Urothelium cell line (cell line): ENCODE results near the gene LIPT2.
A peak's percentile ranks its signal among the peaks of the same experiment; 100 is the strongest.

Experiments
- DNase-seq: peaks from one replicate; pipeline ENCODE4 v3.0.0; 2011; ENCODE audit warnings: low spot score, mixed read lengths
- FAIRE-seq: peaks from 2 replicates; lab custom pipeline; 2011; peaks lifted over from hg19 to GRCh38; lab: Jason Lieb, UNC

LIPT2 gene

GRCh38 chr11:74466916-74467885 is 26.3 kb downstream of the LIPT2 start, which contains the start of gene KCNE3:
TSS of gene KCNE3 (minus strand) at chr11:74467549. CDS start at chr11:74457563, 9,986 bp downstream.
- FAIRE-seq = no peak
- DNase-seq = no peak

GRCh38 chr11:74465291-74465708 is 28.2 kb downstream of the LIPT2 start:
- DNase-seq (peak; percentile 27), FAIRE-seq (no peak)

GRCh38 chr11:74464746-74465145 is 28.8 kb downstream of the LIPT2 start:
- FAIRE-seq (no peak), DNase-seq (no peak)

GRCh38 chr11:74463216-74463615 is 30.3 kb downstream of the LIPT2 start:
- FAIRE-seq (no peak), DNase-seq (no peak)

- no peak for DNase-seq
- FAIRE-seq = no peak
These were observed 30.9 kb downstream of the LIPT2 start for GRCh38 chr11:74462631-74463030.

- FAIRE-seq (no peak), DNase-seq (no peak)
These were observed 31.5 kb downstream of the LIPT2 start for GRCh38 chr11:74462009-74462408.

- DNase-seq = peak; percentile 29
- FAIRE-seq = no peak
These were observed 32.9 kb downstream of the LIPT2 start for GRCh38 chr11:74460481-74461154.

- FAIRE-seq (no peak), DNase-seq (no peak)
These were observed 33.5 kb downstream of the LIPT2 start for GRCh38 chr11:74460065-74460464.

GRCh38 chr11:74459584-74459983 is 33.9 kb downstream of the LIPT2 start:
- no peak for FAIRE-seq
- DNase-seq = no peak

GRCh38 chr11:74457356-74457755 is 36.2 kb downstream of the LIPT2 start:
- FAIRE-seq = no peak
- DNase-seq = no peak

- DNase-seq (peak; percentile 63), FAIRE-seq (peak; percentile 9)
These were observed 40.0 kb downstream of the LIPT2 start for GRCh38 chr11:74453373-74453975.

GRCh38 chr11:74452366-74452765 is 41.2 kb downstream of the LIPT2 start:
- DNase-seq (no peak), FAIRE-seq (no peak)

- DNase-seq (no peak), FAIRE-seq (no peak)
These were observed 43.2 kb downstream of the LIPT2 start for GRCh38 chr11:74450318-74450717.

GRCh38 chr11:74449369-74449931 is 44.1 kb downstream of the LIPT2 start:
- no peak for FAIRE-seq

GRCh38 chr11:74447720-74448119 is 45.8 kb downstream of the LIPT2 start:
- no peak for FAIRE-seq
- no peak for DNase-seq

More at GRCh38 chr11:74449369-74449931, 44.1 kb downstream of the LIPT2 start:
- DNase-seq = peak; percentile 76

- FAIRE-seq (no peak), DNase-seq (no peak)
These were observed 47.0 kb downstream of the LIPT2 start for GRCh38 chr11:74446532-74446938.

GRCh38 chr11:74444173-74444826 is 49.2 kb downstream of the LIPT2 start:
- FAIRE-seq = no peak
- no peak for DNase-seq

GRCh38 chr11:74443071-74443864 is 50.3 kb downstream of the LIPT2 start:
- DNase-seq (peak; percentile 32), FAIRE-seq (no peak)

- no peak for FAIRE-seq
- DNase-seq = no peak
These were observed 50.9 kb downstream of the LIPT2 start for GRCh38 chr11:74442636-74443035.
